HUDEP-2 (cell line): ENCODE measurements around the gene BAX.

Source experiments
- DNase-seq, 76 experiments: peaks; one replicate each; lab custom pipeline; 2025; ENCODE audit not compliant: unreplicated experiment in 76 of 76; lab: John Stamatoyannopoulos, UW

Gene BAX

DNA sequence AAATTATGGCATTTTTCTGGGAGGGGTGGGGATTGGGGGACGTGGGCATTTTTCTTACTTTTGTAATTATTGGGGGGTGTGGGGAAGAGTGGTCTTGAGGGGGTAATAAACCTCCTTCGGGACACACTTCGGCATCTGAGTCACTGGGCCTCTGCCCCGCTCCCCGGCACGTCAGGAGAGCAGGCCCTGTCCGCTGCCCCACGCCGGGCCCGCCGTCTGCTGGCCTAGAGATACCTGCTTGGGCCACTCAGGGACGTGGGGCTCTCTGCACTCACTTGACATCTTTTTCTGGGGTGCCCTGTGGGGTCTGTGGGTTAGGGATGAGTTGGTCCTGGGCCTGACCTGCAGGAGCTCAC lies 7.0 kb downstream of the BAX start:
- no peak for DNase-seq

DNA sequence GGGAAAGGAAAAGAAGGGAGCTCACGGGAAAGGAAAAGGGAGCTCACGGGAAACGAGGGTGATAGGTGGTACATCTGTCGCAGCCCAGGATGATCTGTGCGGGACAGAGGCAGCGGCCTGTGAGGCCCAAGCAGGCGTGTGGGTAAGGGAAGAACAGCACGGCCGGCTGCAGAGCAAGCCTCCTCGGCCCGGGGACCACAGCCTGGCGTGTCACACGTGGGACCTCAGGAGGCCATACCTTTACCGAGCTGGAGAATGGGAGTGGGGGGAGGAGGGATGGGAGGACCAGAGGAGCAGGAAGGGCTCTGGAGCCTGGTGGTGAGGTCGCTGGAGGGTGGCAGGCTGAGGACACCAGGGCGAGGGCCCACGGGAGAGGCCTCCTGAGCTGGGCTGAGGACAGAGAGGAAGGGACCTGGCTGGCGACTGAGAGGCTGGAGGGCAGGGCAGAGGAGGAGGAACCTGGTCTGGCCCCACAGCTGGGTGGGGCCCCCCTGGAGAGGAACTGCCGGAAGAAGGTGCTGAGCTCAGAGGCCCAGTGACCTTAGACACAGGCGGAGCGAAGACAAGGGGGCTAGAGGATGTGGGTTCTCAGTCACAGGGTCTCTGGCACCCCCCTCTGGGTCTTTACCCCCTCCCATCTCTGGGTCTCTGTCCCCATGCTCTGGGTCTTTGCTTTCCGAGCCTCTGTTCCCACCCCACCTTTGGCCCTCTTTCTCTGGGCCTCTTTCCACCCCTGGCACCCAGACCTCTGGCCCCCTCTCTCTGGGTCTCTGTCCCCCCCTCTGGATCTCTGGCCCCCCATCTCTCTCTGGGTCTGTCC lies 7.6 kb downstream of the BAX start:
- DNase-seq = peak in 68 of 76 experiments; percentile 32 to 88 (median 74)

DNA sequence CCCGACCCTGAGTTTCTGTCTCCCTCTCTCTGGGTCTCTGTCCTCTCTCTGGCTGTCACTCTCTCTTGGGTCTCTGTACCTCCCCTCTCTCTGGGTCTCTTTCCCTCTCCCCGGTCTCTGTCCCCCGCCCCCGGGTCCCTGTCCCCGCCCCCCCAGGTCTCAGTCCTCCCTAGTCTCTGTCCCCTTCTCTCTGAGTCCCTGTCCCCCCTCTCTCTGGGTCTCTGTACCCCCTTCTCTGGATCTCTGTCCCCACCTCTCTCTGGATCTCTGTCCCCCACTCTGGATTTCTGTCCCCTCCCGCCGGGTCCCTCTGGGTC lies 8.1 kb downstream of the BAX start:
- peak in 2 of 76 experiments; percentile 37 to 42 for DNase-seq

DNA sequence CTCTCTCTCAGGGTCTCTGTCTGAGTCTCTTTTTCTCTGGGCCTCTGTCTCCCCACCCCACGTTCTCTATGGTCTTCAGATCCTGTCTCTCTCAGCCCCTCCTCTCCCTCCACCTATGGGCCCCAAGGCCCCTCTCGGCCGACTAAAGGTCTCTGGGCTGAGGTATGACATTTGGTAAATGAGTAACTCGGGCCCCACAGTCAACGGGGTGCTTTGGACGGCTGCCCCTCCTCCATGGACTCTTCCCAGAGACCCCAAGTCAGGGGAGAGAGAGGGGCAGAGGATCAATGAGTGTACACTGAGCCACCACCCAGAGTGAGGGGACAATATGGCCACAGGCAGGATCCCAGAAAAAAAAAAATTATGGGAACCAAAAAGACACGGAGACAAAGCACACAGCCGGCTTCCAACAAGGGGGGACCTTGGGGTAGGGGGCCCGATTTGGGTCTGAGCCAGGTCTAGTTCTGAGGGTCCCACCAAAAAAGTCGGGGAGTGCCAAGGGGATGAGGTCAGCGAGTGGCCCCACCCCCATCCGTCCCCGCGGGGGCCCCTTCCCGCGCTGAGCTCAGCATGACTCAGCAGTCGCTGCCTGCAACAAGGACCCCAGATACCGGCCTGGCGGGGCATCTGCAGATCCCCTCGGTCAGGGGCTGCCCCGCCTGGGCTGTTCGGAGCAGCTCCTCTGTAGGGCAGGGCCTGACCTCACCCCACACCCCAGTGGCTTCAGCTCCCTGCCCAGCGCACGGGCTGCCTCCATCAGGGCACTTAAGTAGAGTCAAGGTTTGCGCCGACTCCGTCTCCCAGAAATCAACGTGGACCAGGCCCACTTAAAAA lies 8.9 kb downstream of the BAX start:
- DNase-seq = peak in 69 of 76 experiments; percentile 43 to 96 (median 82)

DNA sequence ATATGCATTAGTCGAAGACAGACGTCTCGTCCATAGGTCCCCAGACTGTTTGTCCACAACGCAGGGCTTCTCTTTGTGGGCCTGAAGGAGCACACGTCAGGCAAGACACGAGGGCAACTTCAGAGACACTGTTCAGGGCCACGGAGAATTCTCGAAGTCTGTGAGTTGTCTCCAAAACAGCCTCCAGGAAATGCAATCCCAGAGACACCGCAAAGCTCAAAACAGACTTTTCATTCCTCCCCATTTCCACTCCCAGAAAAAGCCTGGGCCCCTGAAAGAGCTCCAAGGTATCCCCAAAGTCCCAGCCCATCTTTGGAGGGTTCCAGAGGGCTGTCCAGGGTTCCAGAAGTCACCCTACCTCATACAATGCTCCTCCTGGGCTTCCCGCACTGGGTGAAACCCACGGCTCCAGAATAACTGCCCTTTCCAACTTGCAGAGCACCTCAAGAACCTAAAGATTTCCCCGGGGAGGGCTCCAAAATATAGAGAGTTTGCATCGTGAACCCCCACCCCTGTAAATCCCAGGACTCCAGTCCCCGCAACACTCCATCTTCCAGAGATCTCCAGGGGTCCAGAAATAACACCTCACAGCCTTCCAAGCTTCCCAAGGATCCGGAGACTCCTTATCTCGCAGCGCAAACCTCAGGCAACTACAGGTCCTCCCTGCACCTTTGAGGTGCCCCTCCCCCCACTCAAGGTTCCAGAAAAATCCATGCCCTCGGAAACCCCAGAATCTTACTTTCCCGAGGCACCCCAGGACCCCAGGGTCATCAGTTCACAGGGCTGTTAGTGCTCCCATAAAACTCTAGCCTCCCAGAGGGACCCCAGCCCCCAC lies 9.7 kb downstream of the BAX start:
- DNase-seq = peak in 11 of 76 experiments; percentile 25 to 71 (median 58)

DNA sequence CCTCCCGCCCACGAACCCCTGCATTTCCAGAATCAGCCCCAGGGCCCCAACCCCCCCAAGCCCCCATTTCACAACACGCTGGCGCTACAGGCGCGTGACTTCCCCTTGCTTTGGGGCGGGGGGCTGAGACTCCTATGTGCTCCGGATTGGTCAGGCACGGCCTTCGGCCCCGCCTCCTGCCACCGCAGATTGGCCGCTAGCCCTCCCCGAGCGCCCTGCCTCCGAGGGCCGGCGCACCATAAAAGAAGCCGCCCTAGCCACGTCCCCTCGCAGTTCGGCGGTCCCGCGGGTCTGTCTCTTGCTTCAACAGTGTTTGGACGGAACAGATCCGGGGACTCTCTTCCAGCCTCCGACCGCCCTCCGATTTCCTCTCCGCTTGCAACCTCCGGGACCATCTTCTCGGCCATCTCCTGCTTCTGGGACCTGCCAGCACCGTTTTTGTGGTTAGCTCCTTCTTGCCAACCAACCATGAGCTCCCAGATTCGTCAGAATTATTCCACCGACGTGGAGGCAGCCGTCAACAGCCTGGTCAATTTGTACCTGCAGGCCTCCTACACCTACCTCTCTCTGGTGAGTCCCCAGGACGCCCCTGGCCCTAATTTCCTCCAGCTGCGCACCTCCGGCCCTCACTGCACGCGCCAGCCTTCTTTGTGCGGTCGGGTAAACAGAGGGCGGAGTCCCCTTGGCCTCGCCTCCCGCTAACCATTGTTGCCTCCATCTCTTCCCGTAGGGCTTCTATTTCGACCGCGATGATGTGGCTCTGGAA lies 10.5 kb downstream of the BAX start, which contains the start of gene FTL:
TSS of gene FTL (plus strand) at position 270 of the 766 bp plus-strand sequence. CDS start at position 469, 199 bp downstream.
- peak in 74 of 76 experiments; percentile 90 to 99 (median 98) for DNase-seq

DNA sequence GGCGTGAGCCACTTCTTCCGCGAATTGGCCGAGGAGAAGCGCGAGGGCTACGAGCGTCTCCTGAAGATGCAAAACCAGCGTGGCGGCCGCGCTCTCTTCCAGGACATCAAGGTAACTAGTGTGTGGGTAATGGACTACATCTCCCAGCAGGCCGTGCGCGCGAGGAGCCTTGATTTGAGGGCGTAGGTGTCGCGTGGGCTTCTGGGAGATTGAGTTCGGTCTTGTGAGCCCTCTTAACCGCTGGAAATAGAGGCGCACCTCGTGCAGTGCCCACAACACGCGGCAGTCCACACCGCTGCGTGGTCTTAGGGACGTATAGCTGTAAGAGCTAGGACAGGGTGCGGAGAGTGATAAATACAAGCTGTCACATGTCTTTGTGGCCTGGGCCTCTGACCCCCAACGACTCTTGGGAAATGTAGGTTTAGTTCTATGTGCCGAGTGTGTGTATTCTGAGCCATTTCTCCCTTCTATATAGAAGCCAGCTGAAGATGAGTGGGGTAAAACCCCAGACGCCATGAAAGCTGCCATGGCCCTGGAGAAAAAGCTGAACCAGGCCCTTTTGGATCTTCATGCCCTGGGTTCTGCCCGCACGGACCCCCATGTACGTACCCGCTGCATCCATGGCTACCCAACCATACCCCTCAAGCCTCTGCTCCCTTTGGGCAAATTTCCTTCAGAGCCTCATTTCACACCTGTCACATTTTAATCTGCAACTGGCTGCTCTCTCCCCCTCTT lies 11.3 kb downstream of the BAX start:
- DNase-seq = peak in 73 of 76 experiments; percentile 45 to 97 (median 82)

DNA sequence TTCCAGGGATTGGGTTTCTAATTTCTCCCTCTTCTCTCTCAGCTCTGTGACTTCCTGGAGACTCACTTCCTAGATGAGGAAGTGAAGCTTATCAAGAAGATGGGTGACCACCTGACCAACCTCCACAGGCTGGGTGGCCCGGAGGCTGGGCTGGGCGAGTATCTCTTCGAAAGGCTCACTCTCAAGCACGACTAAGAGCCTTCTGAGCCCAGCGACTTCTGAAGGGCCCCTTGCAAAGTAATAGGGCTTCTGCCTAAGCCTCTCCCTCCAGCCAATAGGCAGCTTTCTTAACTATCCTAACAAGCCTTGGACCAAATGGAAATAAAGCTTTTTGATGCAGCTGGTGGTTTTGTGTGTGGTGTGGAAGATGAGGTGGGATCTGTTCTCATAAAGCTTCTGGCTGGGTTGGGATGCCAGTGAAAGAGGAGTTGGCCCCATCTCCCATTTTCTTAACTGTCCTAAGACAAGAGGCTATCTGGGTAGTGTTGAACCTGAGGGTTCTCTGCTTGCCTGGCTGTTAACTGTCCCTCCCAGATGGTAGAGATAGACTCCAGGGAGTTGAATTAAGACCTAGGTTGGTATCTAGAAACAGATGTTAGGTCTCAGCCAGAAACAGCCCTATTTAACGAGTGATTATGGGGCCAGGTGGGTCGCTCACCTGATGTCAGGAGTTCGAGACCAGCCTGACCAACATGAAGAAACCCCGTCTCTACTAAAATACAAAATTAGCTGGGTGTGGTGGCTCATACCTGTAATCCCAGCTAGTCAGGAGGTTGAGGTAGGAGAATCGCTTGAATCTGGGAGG lies 12.1 kb downstream of the BAX start:
- peak in 53 of 76 experiments; percentile 19 to 73 (median 47) for DNase-seq

DNA sequence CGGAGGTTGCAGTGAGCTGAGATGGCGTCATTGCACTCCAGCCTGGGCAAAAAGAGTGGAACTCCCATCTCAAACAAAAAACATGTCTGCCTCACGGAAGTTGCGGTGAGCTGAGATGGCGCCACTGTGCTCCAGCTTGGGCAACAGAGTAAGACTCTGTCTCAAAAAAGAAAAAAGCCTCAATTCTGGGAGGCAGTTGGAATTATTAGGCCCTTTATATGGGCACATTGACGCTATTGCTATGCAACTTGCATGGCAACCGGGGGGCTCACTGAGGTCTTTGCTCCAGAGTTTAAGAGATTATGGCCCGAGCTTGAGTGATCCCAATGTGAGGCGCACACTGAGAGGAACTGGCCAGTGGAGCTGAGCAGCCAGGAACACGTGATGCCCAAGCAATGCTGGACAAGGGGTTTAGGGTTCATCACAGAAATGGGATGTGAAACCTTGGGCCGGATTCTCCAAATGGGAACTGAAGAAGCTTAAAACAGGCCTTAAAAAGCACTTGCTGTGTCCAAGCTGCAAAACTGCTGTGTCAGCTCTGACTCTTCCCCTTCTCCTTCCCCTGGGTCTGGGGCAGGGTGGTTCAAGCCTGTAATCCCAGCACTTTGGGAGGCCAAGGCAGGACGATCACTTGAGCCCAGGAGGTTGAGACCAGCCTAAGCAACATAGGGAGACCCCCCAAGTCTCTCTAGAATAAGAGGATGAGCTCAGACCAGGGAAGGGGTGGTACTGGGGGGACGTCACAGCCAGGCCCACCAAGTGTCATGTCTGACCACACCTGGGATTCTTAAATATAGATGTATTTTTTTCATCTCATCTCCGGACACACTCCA lies 12.9 kb downstream of the BAX start:
- DNase-seq = peak in 28 of 76 experiments; percentile 22 to 82 (median 49)

DNA sequence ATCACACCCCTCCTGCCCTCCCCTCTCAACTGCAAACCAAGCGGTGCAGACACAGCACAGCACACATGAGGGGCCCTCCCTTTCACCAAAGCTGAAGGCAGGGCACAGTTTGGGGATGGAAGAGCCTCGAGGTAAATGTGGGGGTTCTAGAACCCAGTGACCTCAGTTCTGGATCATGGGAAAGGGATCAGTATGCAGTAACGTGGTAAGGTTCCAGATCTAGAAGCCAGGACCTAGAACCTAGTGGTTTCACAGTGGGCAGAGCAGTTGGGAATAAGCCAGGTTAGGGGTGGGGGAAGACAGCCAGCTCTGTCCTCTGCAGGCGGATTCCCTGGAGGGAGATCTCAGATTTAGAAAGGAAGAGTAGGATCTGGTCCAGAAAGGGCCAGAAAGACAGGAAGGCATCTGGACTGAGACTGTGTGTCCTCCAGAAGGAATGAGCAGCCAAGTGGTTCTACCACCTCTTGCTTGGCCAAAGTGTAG lies 13.5 kb downstream of the BAX start:
- DNase-seq = peak in 4 of 76 experiments; percentile 21 to 75 (median 42)

DNA sequence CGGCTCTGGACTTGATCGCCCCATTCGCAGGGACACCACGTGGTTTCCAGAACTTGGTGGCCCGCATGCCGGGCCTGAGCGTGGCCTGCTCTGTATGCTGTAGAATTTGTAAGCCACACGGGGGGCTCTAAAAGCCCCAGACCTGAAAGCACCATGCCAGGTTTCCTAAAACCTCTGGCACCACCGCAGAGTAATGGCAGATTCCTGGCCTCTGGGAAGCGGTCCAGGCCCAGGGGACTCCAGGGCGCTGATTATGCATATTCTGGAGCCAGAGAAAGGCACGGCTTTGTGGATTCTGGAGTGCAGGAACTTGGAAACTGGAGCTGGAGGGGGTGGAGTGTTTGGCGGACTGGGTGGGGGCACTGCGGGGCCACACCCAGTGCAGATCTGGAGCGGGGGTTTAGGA lies 14.1 kb downstream of the BAX start:
- no peak for DNase-seq

DNA sequence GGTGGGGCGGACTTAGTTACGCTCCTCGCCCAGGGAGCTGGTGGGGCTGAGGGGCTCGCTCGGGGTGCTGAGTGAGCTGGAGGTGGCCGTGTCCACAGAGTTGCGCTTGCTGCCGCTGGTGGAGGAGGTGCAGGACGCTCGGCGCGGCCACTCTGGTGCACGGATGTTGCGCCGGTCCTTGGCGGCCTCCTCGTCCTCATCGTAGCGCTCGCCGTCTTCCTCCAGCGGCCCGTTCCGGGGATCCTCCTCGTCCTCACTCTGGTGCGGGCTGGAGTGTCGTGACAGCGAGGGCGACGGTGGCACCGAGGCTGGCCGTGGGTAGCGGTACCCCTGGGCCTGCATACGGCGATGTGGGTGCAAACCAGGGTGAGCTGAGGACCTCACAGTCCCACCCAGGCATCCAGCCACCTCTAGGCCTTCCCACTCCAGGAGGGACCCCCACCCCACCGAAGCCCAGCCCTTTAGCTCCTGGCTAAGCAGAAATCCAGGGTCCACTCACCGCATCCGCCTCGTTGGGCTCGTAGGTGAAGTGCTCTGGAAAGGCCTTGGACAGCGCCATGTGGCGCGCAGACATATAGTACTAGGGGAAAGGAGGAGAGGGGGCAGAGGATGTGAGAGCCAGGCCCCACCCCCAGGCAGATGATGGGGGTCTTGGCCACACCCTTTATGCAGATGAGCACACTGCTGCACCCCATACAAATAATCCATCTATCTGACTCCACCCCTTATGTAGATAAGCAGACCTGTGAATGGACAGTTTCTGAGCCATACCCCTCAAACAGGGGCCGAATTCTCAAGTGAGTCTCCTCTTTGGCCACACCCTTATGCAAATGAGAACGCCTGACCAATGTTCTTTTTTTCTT lies 14.8 kb downstream of the BAX start:
- peak in 35 of 76 experiments; percentile 6 to 73 (median 42) for DNase-seq

DNA sequence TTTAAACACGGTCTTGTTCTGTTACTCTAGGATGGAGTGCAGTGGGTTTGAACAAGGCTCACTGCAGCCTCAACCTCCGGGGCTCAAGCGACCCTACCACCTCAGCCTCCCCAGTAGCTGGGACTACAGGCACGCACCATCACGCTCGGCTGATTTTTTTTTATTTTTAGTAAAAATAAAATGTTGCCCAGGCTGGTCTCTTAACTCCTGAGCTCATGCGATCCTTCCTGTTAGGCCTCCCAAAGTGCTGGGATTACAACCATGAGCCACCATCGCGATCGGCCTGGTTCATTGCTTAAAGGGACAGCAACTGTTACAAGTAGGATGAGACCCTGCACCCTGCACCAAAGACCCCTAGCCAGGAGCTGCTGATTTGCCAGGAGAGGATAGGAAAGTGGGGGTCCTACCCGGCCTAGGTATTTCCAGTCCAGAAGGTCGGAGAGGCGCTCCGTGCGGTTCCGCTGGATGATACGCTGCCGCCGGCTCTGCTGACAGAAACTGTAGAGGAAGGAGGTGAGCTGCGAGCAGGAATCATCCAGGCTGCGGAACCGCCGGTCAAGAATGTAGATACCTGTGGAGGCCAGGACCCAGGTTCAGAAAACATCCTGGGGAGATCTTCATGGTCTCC lies 15.6 kb downstream of the BAX start:
- no peak for DNase-seq

DNA sequence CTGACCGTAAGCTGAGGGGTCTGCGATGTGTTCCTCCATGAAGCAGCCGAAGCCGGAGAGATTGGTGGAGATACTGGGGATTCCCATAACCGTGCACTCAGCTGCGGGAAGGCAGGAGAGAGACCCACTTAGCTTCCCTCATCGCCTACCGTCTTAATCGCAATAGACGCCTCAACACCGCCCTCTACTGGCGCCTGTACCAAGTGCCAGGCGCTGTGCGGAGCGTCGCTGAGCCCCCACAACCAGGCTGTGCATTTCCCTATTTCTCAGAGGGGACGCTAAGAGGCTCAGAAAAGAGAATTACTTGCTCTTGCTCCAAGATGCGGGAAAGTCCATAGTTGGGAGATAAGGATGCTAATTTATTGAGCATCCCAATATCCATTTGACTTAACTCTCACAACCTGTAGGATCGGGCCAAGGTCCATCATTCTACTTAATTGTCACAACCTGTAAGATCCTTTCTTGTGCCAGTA lies 16.3 kb downstream of the BAX start:
- DNase-seq = peak in 66 of 76 experiments; percentile 30 to 93 (median 74)

DNA sequence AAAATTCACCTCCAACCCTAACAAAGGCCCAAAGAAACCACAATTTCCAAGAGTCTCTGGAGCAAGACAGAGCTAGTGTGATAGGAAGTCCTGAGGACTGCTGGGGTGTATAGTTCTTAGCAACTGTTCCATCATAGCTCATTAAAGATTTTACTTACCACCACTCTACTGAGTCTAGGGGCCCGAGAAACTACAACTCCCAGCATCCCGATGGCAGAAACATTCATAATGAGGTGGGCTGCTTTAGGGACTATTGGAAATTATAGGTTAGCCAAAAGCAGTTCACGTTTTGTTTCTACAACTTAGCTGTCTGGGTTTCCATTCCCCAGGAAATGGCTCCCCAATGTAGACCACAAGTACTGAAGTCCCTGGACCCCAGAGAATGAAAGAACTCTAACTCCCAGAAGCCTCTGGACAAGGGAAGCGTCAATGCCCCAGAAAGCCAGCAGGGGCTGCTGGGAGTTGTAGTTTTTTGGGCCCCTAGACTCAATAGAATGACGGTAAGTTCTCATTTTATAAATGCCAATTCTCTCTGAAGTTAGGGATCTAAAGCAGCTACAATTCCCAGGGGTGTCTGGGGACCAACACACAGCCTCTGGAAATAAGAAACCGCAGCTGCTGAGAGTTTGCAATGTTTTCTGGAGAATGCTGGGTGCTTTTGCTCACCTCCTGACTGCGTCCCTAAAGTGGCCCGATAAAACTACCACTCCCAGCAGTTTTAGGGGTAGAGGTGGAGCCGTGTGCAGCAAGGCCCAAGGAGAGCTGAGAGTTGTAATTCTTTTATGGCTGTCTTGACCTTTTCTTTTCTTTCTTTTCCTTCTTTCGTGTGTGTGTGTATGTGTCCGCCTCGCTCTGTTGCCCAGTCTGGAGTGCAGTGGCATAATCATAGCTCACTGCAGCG lies 21.5 kb downstream of the BAX start:
- DNase-seq = peak in 20 of 76 experiments; percentile 15 to 52 (median 32)
